ENCODE results near the gene RFFL. TPM values are rescaled to one million over a fixed set of nuclear protein-coding genes. Genes with fewer than 3 reads are reported as not detected.
"Not testable (repeated sequence)": the region's sequence is repeated elsewhere in the genome, so short reads cannot be mapped to it uniquely, and the experiment has no call there.

The RFFL gene
- 8.5 TPM for polyA plus RNA-seq (2013, experiment 1 of 2)
- polyA plus RNA-seq (2013, experiment 2 of 2): 9.3 TPM

GRCh38 chr17:35063514-35064223 lies at the start of gene RFFL:
Gene RFFL (minus strand): TSS chr17:35063707. CDS start chr17:35026553, 37,154 bp downstream.
- no peak within 1 kb of the TSS for H2BK12ac ChIP-seq (ENCODE audit: low read length)
- H3K18ac ChIP-seq (ENCODE audit: low read length): no peak within 1 kb of the TSS
- no peak within 1 kb of the TSS for H3K4ac ChIP-seq (ENCODE audit: low read length)
- no peaks in the 10 kb centered on the region for H3K27me3 ChIP-seq (ENCODE audit: control insufficient read depth in 3 of 3, insufficient read depth in 3 of 3, low read depth in 1 of 3, low read length in 3 of 3)
- H3K79me1 ChIP-seq (ENCODE audit: low read depth, low read length): no peaks in the 10 kb centered on the region
- no peak within 1 kb of the TSS for H3K14ac ChIP-seq (ENCODE audit: low read length)
- H2BK15ac ChIP-seq (ENCODE audit: low read length): no peak within 1 kb of the TSS
- H3K23ac ChIP-seq (ENCODE audit: low read depth, low read length, poor library complexity): no peak within 1 kb of the TSS
- no peak within 1 kb of the TSS for H3K4me2 ChIP-seq (ENCODE audit: insufficient read depth, low read length, poor library complexity, severe bottlenecking)
- peak within 1 kb of the TSS; percentile 46 for H2AFZ ChIP-seq (ENCODE audit: low read length)
- no peak within 1 kb of the TSS for H2BK120ac ChIP-seq (ENCODE audit: low read depth, low read length)
- no peak within 1 kb of the TSS for H3K9ac ChIP-seq (ENCODE audit: low read depth, low read length, poor library complexity)
- no CpG with 5 or more reads among the region's 6 CpGs for WGBS, 2 donors (ENCODE audit: extremely low coverage in 2 of 2, insufficient read length in 2 of 2, insufficient replicate concordance in 1 of 2)
- H3K4me3 ChIP-seq (ENCODE audit: low read length in 2 of 2): no peak within 1 kb of the TSS
- peak within 1 kb of the TSS; percentile 27 for H3K27ac ChIP-seq (replicated peaks; ENCODE audit: low read length)
- H3K4me1 ChIP-seq (ENCODE audit: control insufficient read depth in 2 of 2, insufficient read depth in 1 of 2, low read depth in 1 of 2, low read length in 2 of 2): peaks cover 6 to 7% of the 10 kb centered on the region in 2 donors
- H2BK5ac ChIP-seq (ENCODE audit: low read length): no peak within 1 kb of the TSS
- DNase-seq (ENCODE audit: low spot score): peak; percentile 58
- no peak within 1 kb of the TSS for H4K8ac ChIP-seq (ENCODE audit: low read depth, low read length)
- H2AK5ac ChIP-seq (ENCODE audit: low read depth, low read length): no peak within 1 kb of the TSS
- no peaks in the 10 kb centered on the region for H3K36me3 ChIP-seq (replicated peaks in 1 of 2; ENCODE audit: control insufficient read depth in 2 of 2, insufficient read depth in 2 of 2, low read length in 2 of 2)
- H4K91ac ChIP-seq (ENCODE audit: low read depth, low read length, poor library complexity): no peak within 1 kb of the TSS
- H3K9me3 ChIP-seq (replicated peaks in 1 of 2; ENCODE audit: control insufficient read depth in 2 of 2, insufficient read depth in 1 of 2, low read depth in 1 of 2, low read length in 2 of 2): no peaks in the 10 kb centered on the region

GRCh38 chr17:35110791-35111190 lies 47.3 kb upstream of the RFFL start:
- H3K9ac ChIP-seq (ENCODE audit: low read depth, low read length, poor library complexity); DNase-seq (ENCODE audit: low spot score); H3K4me3 ChIP-seq (ENCODE audit: low read length in 2 of 2); H2BK12ac ChIP-seq (ENCODE audit: low read length); H3K4me2 ChIP-seq (ENCODE audit: insufficient read depth, low read length, poor library complexity, severe bottlenecking); H3K14ac ChIP-seq (ENCODE audit: low read length); H3K4ac ChIP-seq (ENCODE audit: low read length); H3K27me3 ChIP-seq (ENCODE audit: control insufficient read depth in 3 of 3, insufficient read depth in 3 of 3, low read depth in 1 of 3, low read length in 3 of 3); H2BK5ac ChIP-seq (ENCODE audit: low read length); H3K23ac ChIP-seq (ENCODE audit: low read depth, low read length, poor library complexity); H3K4me1 ChIP-seq (ENCODE audit: control insufficient read depth in 2 of 2, insufficient read depth in 1 of 2, low read depth in 1 of 2, low read length in 2 of 2); H2AK5ac ChIP-seq (ENCODE audit: low read depth, low read length); H2AFZ ChIP-seq (ENCODE audit: low read length); H4K91ac ChIP-seq (ENCODE audit: low read depth, low read length, poor library complexity); H2BK15ac ChIP-seq (ENCODE audit: low read length); H3K18ac ChIP-seq (ENCODE audit: low read length); H2BK120ac ChIP-seq (ENCODE audit: low read depth, low read length); H3K79me1 ChIP-seq (ENCODE audit: low read depth, low read length); H3K9me3 ChIP-seq (replicated peaks in 1 of 2; ENCODE audit: control insufficient read depth in 2 of 2, insufficient read depth in 1 of 2, low read depth in 1 of 2, low read length in 2 of 2); H3K27ac ChIP-seq (replicated peaks; ENCODE audit: low read length); H4K8ac ChIP-seq (ENCODE audit: low read depth, low read length): not testable (repeated sequence)
- H3K36me3 ChIP-seq (replicated peaks in 1 of 2; ENCODE audit: control insufficient read depth in 2 of 2, insufficient read depth in 2 of 2, low read length in 2 of 2): peaks cover 9 to 16% of the 10 kb centered on the region in 2 donors
- WGBS, 2 donors (ENCODE audit: extremely low coverage in 2 of 2, insufficient read length in 2 of 2, insufficient replicate concordance in 1 of 2): no CpG with 5 or more reads among the region's 17 CpGs

- no CpG with 5 or more reads among the region's 5 CpGs for WGBS, 2 donors (ENCODE audit: extremely low coverage in 2 of 2, insufficient read length in 2 of 2, insufficient replicate concordance in 1 of 2)
These were observed 41.4 kb upstream of the RFFL start for GRCh38 chr17:35104844-35105450.

GRCh38 chr17:35103271-35103670 lies 39.8 kb upstream of the RFFL start:
- WGBS, 2 donors (ENCODE audit: extremely low coverage in 2 of 2, insufficient read length in 2 of 2, insufficient replicate concordance in 1 of 2): no CpG with 5 or more reads among the region's 5 CpGs

More at GRCh38 chr17:35104844-35105450, 41.4 kb upstream of the RFFL start:
- no peak overlapping the region for H3K23ac ChIP-seq (ENCODE audit: low read depth, low read length, poor library complexity)
- no peak overlapping the region for H3K9ac ChIP-seq (ENCODE audit: low read depth, low read length, poor library complexity)
- H3K4me2 ChIP-seq (ENCODE audit: insufficient read depth, low read length, poor library complexity, severe bottlenecking): no peak overlapping the region
- no peak for DNase-seq (ENCODE audit: low spot score)
- no peak overlapping the region for H2BK12ac ChIP-seq (ENCODE audit: low read length)
- H3K18ac ChIP-seq (ENCODE audit: low read length): no peak overlapping the region
- H2BK15ac ChIP-seq (ENCODE audit: low read length): no peak overlapping the region
- no peak overlapping the region for H3K4ac ChIP-seq (ENCODE audit: low read length)
- no peaks in the 10 kb centered on the region for H3K9me3 ChIP-seq (replicated peaks in 1 of 2; ENCODE audit: control insufficient read depth in 2 of 2, insufficient read depth in 1 of 2, low read depth in 1 of 2, low read length in 2 of 2)
- no peak overlapping the region for H4K91ac ChIP-seq (ENCODE audit: low read depth, low read length, poor library complexity)
- no peak overlapping the region for H3K14ac ChIP-seq (ENCODE audit: low read length)
- peaks cover 22 to 71% of the 10 kb centered on the region in 2 donors for H3K36me3 ChIP-seq (replicated peaks in 1 of 2; ENCODE audit: control insufficient read depth in 2 of 2, insufficient read depth in 2 of 2, low read length in 2 of 2)
- H2AK5ac ChIP-seq (ENCODE audit: low read depth, low read length): no peak overlapping the region
- H3K27me3 ChIP-seq (ENCODE audit: control insufficient read depth in 3 of 3, insufficient read depth in 3 of 3, low read depth in 1 of 3, low read length in 3 of 3): no peaks in the 10 kb centered on the region
- no peak overlapping the region for H3K4me3 ChIP-seq (ENCODE audit: low read length in 2 of 2)
- H4K8ac ChIP-seq (ENCODE audit: low read depth, low read length): no peak overlapping the region
- no peak overlapping the region for H2BK120ac ChIP-seq (ENCODE audit: low read depth, low read length)
- no peaks in the 10 kb centered on the region for H3K79me1 ChIP-seq (ENCODE audit: low read depth, low read length)
- no peak overlapping the region for H3K27ac ChIP-seq (replicated peaks; ENCODE audit: low read length)
- no peak overlapping the region for H2BK5ac ChIP-seq (ENCODE audit: low read length)
- H2AFZ ChIP-seq (ENCODE audit: low read length): no peak overlapping the region
- no peaks in the 10 kb centered on the region for H3K4me1 ChIP-seq (ENCODE audit: control insufficient read depth in 2 of 2, insufficient read depth in 1 of 2, low read depth in 1 of 2, low read length in 2 of 2)

More at GRCh38 chr17:35103271-35103670, 39.8 kb upstream of the RFFL start:
- Histone ChIP-seq H3K27me3 (ENCODE audit: control insufficient read depth in 3 of 3, insufficient read depth in 3 of 3, low read depth in 1 of 3, low read length in 3 of 3) (no peaks in the 10 kb centered on the region), H3K4ac (ENCODE audit: low read length) (no peak overlapping the region), H2AFZ (ENCODE audit: low read length) (no peak overlapping the region), H3K18ac (ENCODE audit: low read length) (no peak overlapping the region), H2BK12ac (ENCODE audit: low read length) (no peak overlapping the region), H2BK5ac (ENCODE audit: low read length) (no peak overlapping the region), H3K14ac (ENCODE audit: low read length) (no peak overlapping the region), H3K4me2 (ENCODE audit: insufficient read depth, low read length, poor library complexity, severe bottlenecking) (no peak overlapping the region), H2BK15ac (ENCODE audit: low read length) (no peak overlapping the region), H3K79me1 (ENCODE audit: low read depth, low read length) (no peaks in the 10 kb centered on the region), H3K36me3 (replicated peaks in 1 of 2; ENCODE audit: control insufficient read depth in 2 of 2, insufficient read depth in 2 of 2, low read length in 2 of 2) (peaks cover 30 to 86% of the 10 kb centered on the region in 2 donors), H3K9me3 (replicated peaks in 1 of 2; ENCODE audit: control insufficient read depth in 2 of 2, insufficient read depth in 1 of 2, low read depth in 1 of 2, low read length in 2 of 2) (no peaks in the 10 kb centered on the region), H3K4me1 (ENCODE audit: control insufficient read depth in 2 of 2, insufficient read depth in 1 of 2, low read depth in 1 of 2, low read length in 2 of 2) (no peaks in the 10 kb centered on the region), H2AK5ac (ENCODE audit: low read depth, low read length) (no peak overlapping the region), H3K9ac (ENCODE audit: low read depth, low read length, poor library complexity) (no peak overlapping the region), H3K4me3 (ENCODE audit: low read length in 2 of 2) (no peak overlapping the region), H2BK120ac (ENCODE audit: low read depth, low read length) (no peak overlapping the region), H3K23ac (ENCODE audit: low read depth, low read length, poor library complexity) (no peak overlapping the region), H4K91ac (ENCODE audit: low read depth, low read length, poor library complexity) (no peak overlapping the region), H3K27ac (replicated peaks; ENCODE audit: low read length) (no peak overlapping the region), H4K8ac (ENCODE audit: low read depth, low read length) (no peak overlapping the region)
- DNase-seq (ENCODE audit: low spot score): no peak

Measured in neuronal stem cell (in vitro differentiated cells).